GM12892 (cell line): ENCODE data around the gene CDH8.

Experiments used
- POLR2A ChIP-seq: IDR thresholded peaks from 2 replicates; pipeline ENCODE4 v1.6.1; 2011; ENCODE audit warnings: low read depth, low read length, control low read depth
- POLR2AphosphoS5 ChIP-seq: IDR thresholded peaks from 2 replicates; pipeline ENCODE4 v1.6.1; 2011; ENCODE audit warnings: low read depth, low read length, control low read depth
- TAF1 ChIP-seq: IDR thresholded peaks from 2 replicates; pipeline ENCODE4 v1.6.1; 2011; ENCODE audit warnings: low read depth, mild to moderate bottlenecking, control low read depth, low read length, borderline replicate concordance

DNA sequence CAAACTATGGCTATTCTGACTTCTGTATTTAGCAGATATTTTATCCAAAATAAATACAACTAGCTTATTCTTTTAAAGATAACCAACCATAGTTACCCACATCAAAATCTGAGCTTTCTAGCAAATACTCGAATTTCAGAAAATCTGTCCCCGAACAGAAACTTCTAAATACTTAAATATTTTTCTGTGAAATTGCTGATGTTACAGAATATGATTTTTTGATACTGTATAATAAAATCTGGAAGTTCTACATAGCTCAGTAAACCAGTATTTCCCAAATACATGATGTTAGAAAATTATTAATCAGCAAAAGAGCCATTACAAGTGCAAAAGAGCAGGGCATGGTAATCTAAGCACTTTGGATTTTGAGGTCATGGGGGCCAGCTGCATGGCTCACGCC lies 114.9 kb downstream of the CDH8 start:
- TF ChIP-seq POLR2A (no peak), TAF1 (no peak), POLR2AphosphoS5 (no peak)
